HG02938 (cell line): ENCODE results near the gene GLRX.
"Not testable (repeated sequence)": the region's sequence is repeated elsewhere in the genome, so short reads cannot be mapped to it uniquely, and the experiment has no call there.

Source experiments
- ATAC-seq: cut with Tn5 transposase; IDR thresholded peaks from one replicate; pipeline ENCODE4 v1.9.1; 2021; ENCODE audit warnings: mild to moderate bottlenecking, moderate library complexity; ENCODE audit not compliant: unreplicated experiment

Gene GLRX

GRCh38 chr5:95853490-95853889 lies 31.0 kb upstream of the GLRX start:
- no peak for ATAC-seq

DNA sequence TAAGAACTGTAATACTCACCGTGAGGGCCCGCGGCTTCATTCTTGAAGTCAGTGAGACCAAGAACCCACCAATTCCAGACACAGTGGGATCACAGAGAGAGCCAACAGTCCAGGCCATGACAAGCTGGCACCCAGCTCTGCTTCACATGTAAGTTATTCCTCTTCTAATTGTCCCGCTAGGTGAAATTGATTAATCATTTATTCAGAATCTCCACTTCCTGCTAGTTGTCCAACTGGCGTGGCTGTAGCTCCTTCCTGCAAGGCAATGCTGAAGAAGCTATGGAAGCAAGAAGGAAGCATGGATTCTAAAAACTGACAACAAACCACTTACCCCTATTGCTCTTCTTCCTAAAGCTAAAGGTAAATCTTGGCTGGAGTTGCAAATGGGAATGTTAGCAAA lies 30.0 kb upstream of the GLRX start:
- ATAC-seq: no peak

- ATAC-seq: not testable (repeated sequence)
Observed at GRCh38 chr5:95851141-95851540, 28.6 kb upstream of the GLRX start.

- ATAC-seq: no peak
Observed at GRCh38 chr5:95850391-95850894, 27.9 kb upstream of the GLRX start.

DNA sequence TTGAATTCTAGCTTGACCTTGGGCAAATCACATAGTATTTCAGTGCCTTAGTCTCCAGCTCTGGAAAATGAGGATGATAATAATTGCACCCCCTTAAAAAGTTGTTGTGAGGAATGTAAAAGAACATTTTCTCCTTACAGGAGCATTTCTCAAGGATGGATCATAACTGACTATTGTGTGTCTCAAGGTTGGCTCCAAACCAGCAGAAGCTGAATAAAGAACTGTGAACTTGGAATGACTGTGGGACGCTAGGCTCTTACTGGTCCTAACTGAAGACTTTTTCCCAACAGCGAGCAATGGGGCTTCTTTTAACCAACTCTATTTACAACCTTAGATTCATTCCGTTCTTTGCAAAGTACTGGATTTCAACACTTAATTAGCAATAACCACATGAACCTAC lies 26.2 kb upstream of the GLRX start:
- no peak for ATAC-seq

DNA sequence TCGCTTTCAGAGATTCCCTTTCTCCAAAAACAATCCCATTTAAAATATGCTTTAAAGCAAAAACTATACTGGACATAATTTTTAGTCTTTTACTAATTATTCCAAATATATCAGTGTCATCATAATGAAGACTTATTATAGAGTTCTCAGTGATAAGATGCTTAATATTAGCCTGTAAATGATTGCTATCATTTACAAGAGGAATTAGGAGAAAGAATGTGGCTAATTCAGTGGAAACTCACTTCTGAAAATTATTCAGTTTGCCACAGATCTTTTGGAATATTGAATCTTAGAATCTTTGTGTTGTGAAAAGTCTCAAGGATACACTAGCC lies 24.7 kb upstream of the GLRX start:
- no peak for ATAC-seq

- peak; percentile 57 for ATAC-seq
Observed at GRCh38 chr5:95846554-95847260, 24.2 kb upstream of the GLRX start.

- no peak for ATAC-seq
Observed at GRCh38 chr5:95845391-95845790, 22.9 kb upstream of the GLRX start.

DNA sequence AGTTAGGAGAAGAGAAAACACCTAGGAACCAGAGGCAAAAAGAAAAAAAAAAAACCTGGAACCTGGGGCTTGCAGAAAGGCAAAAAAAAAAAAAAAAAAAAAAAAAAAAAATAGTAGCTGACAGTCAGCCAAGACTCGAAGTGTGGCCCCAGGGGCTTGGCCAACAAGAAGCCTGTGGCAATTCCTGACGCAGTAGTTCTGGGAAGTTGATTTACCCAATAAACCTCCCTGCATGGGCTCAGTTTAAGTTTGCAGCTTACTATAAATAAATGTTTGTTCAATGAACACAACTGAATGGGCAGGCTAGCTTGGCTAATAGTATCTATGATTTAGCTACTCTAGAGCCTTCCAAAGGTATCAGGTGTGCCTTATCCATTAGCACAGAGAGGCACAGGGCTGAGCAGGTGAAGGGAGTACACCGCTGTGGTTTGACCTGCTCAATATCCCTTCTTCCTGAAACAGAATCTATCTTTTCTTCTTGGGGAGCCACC lies 21.3 kb upstream of the GLRX start:
- ATAC-seq: no peak

DNA sequence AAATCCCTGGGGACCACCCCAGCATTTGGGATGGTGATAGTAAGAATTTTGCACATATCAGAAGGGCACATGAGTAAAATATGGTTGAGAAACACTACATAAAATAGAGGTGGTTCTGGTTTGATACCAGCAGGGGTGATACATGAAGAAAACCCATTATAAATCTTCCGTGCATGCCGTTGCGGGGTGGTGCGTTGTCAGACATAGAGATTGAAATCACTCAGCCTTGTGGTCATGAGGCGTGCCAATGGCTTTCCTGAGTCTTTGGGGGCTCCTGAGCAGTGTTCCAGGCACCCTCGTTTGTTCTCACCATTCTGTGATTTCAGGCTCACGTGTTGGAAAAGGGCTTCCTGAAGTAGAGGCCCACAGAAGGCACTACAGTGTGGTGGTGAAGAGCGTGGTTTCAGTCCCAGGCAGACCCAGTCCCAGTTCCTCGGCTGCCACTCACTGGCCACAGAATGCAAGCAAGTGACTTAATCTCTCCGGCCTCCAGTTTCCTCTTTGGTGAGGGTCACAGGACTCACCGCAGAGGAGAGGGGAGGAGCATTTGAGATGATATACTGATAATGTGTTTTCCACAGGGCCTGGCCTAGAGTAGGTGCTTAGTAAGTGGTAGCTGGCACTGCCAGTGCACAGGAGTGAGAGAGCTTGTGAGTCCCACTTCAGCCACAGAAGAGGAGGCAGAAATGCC lies 20.5 kb upstream of the GLRX start:
- ATAC-seq: peak; percentile 78

DNA sequence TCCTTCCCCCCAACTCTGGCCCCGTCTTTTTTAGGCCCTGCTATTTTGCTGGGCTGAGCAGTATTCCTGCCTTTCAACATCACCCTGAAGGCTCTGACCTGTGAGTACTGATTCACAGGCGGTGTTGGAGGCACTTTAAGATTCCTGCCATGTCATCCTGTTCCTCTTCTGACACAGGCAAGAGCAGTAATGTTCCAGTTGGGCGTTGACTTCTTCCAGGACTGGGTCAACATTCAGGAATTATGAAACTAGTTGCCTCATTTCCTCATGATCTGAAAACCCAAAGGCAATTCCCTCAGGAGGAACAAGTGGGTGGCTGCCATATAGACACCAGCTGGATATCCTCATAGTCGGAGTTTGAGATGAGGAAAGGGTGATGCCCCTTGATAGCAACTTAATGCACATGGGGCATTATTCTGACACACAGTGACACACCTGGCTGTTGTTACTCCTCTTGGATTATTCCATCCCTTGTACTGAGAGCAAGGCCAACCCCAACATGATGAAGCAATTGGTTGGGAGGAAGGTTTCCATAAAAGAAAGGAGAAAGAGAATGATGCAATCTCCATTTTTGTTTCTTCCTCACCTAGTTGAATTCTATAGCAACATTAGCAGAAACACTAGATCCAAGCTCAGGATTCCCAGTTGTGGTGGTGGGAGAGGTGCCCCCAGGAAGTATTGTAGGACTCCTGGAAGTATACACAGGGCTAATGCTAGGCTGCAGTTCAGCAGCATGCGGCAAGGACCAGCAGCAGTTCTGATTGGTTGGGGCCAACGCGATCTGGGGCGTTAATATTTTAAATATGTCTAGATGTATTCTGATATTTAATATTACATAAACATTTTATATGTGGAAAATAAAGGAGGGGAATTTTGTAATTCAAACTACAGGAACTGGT lies 19.6 kb upstream of the GLRX start:
- ATAC-seq: no peak

DNA sequence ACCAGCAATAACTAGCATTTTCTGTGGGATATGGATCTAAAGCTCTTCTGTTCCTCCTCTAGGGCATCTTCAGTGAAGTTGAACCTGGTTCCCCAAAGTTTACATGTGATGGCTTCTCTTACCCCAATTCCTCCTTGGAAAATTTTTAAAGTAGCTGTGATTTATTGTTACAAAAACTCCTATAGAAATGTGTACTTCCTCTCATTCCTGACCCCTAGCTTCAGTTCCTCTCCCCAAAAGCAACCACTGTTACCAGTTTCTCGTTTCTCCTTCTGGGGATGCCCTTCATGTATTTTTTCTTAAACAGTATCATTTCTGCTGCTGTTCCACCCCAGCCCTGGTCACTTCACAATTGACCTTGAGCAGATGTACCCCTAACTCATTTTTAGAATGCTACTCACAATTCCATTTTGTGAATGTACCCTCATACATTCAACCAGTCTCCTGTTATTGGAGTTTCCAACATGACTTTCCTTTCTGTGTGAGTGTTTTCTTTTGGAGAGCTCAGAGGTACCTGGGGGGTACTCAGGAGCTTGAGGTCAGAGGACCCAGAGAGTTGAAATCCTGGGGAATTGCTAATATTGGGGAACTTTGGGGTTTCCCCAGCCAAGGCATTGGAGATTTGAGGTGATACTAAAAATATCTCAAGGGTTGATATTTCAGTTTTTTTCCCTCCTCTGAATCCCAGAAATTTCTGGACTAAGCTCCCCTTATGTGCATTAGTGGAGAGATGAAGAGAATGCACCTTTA lies 18.6 kb upstream of the GLRX start:
- ATAC-seq: no peak

DNA sequence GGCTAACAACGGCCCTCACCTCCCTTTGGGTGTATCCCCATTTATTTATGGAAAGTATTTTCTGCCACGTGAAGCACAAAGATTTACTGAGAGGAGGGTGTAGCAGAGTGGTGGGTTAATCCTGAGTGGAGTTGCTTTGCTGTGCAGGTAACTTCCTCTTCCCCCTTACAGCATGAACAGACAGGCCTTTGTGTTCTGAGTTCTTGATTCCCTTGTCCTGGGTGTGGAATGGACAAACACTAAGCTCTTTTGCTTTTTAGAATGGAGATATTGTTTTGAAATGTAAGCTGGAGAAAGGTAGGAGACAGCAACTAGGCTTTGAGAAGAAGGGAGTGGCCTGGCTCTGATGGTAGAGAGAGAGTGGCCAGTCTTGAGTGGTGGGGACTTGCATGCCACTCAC lies 17.1 kb upstream of the GLRX start:
- ATAC-seq: no peak

GRCh38 chr5:95838556-95838955 lies 16.0 kb upstream of the GLRX start:
- no peak for ATAC-seq

DNA sequence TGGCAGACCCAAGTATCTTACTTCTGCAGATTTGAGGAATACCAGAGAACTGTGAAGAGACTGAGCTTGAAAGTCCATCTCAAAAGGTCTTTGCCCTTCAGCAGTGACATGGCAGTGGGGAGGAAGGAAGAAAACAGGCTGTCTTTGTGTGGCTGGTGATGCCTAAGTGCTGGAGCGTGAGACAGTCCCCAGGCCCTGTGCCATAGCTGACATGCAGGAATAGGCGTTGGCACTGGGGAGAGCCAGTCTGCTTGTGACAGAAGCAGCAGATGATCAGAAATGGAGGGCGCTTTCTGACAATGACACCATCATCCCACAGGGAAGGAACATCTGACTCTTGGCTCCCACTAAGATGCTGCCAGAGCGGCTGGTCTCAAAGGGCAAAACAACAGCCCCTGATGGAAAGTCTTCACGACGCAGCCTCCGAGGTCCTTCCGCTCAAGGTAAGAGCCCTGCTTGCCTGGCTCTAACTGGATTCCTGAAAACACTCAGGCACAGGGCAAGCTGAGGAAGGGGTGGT lies 15.5 kb upstream of the GLRX start:
- ATAC-seq: no peak

DNA sequence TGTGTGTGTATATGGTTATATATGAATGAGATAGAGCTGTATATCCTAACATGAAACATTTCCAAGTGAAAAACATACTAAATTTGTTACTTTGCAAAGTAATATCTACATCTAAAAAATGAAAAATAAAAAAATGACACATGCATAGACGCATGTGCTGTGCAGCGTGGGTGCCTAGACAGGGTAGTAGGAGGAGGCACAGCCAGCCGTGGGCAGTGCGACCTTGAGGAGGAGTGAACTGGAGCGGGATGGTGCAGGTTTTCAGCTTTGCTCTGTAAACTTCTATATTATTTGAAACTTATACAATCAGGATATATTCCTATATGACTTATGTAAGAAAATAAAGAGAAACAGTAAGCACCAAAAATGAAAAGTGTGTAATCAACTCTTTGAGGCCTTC lies 15.0 kb upstream of the GLRX start:
- no peak for ATAC-seq

DNA sequence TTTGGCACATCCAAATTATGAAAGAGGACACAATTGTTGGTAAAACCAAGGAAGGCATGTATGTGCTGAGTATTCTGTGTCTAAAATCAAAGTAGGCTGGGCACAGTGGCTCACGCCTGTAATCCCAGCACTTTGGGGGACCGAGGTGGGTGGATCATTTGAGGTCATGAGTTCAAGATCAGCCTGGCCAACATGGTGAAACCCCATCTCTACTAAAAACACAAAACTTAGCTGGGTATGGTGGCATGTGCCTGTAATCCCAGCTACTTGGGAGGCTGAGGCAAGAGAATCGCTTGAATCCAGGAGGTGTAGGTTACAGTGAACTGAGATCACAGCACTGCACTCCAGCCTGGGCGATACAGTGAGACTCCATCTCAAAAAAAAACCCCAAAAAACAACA lies 14.4 kb upstream of the GLRX start:
- not testable (repeated sequence) for ATAC-seq

DNA sequence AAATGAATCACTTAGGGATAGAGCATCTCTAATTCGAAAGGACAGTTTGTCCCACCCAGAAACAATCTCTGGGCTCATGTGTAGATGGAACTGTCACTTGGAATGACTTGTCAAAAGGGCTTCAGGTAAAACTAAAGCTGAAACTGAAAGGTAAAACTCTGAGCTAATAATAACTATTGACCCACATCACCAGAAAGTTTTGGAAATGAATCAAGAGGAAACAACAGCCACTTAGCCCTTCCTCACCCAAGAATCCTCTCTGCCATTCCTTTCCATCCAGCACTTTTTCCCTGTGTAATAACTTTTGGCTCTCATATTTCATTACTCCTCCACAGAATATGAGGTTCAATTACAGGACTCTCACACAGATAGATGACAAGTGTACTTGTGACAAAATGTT lies 14.0 kb upstream of the GLRX start:
- ATAC-seq: no peak

GRCh38 chr5:95835682-95836385 lies 13.3 kb upstream of the GLRX start:
- no peak for ATAC-seq

- no peak for ATAC-seq
Observed at GRCh38 chr5:95832664-95833063, 10.1 kb upstream of the GLRX start.
